A549 (cell line): Measurements from ENCODE around the gene ALG11. TPM values are rescaled to one million over a fixed set of nuclear protein-coding genes. Genes with fewer than 3 reads are reported as not detected.

Experiments
- ATAC-seq, 2 experiments: fragments of 200-7000 bp in 1 of 2; fragments of >200 bp in 1 of 2; cut with Nextera tagmentation in 1 of 2; cut with Tn5 transposase in 1 of 2; 3 replicates each; pipeline versions ENCODE4 v1.8.0 to v1.9.1; 2018 to 2020; ENCODE audit warnings: mild to moderate bottlenecking in 1 of 2, moderate library complexity in 1 of 2
- CTCF ChIA-PET: fragments of 300-600 bp; sonication (Branson Sonifier 250); formaldehyde crosslinking; extraction: SDS; loops from one replicate; lab custom pipeline; 2021; ENCODE audit warnings: antibody characterized with exemption, inconsistent platforms; lab: Yijun Ruan, JAX
- POLR2A ChIA-PET: fragments of 350-600 bp; formaldehyde crosslinking; extraction: SDS; loops from one replicate; lab custom pipeline; 2021; ENCODE audit warnings: antibody characterized with exemption, inconsistent platforms; lab: Yijun Ruan, JAX
- DNase-seq, 2 experiments: peaks; one replicate each; pipeline versions ENCODE4 v3.0.0 to v3.0.0-alpha.2; 2011 to 2016; ENCODE audit warnings: low read depth in 1 of 2, low spot score in 1 of 2
- FAIRE-seq: peaks from 2 replicates; lab custom pipeline; 2011; peaks lifted over from hg19 to GRCh38; lab: Jason Lieb, UNC
- H3K27ac ChIP-seq, 2 experiments: fragments of >200 bp; sonication (Bioruptor Twin); formaldehyde crosslinking; 3 replicates each; pipeline ENCODE4 v1.5.1; 2016 to 2017
- H3K4me1 ChIP-seq: fragments of >200 bp; sonication (Bioruptor Twin); formaldehyde crosslinking; 3 replicates; pipeline ENCODE4 v1.6.1; 2016
- H3K4me2 ChIP-seq: fragments of >200 bp; sonication (Bioruptor Twin); formaldehyde crosslinking; 3 replicates; pipeline ENCODE4 v1.6.1; 2016
- H3K4me3 ChIP-seq: fragments of >200 bp; sonication (Bioruptor Twin); formaldehyde crosslinking; 3 replicates; pipeline ENCODE4 v1.5.1; 2016
- H3K9me3 ChIP-seq: fragments of >200 bp; sonication (Bioruptor Twin); formaldehyde crosslinking; 3 replicates; pipeline ENCODE4 v1.6.1; 2016
- ATOH8 ChIP-seq: fragments of 250-450 bp; sonication (Bioruptor Pico); IDR thresholded peaks from 2 replicates; pipeline ENCODE4 v1.5.0; 2020; ENCODE audit warnings: low read depth, mild to moderate bottlenecking, moderate library complexity
- CEBPB ChIP-seq, 2 experiments: fragments of >200 bp in 1 of 2; sonication (Bioruptor Twin) in 1 of 2; formaldehyde crosslinking in 1 of 2; IDR thresholded peaks; 2 replicates each; pipeline ENCODE4 v1.6.1; 2012 to 2016
- CTCF ChIP-seq: fragments of >200 bp; sonication (Bioruptor Twin); formaldehyde crosslinking; IDR thresholded peaks from 3 replicates; pipeline ENCODE4 v1.5.1; 2016
- EP300 ChIP-seq, 2 experiments: fragments of >200 bp; sonication (Bioruptor Twin); formaldehyde crosslinking; IDR thresholded peaks; 2 replicates in 1 of 2; 3 replicates in 1 of 2; pipeline ENCODE4 v1.6.1; 2016 to 2017
- ESRRA ChIP-seq: fragments of 150-350 bp; IDR thresholded peaks from 2 replicates; pipeline ENCODE4 v1.6.1; 2014; ENCODE audit warnings: mild to moderate bottlenecking, low read length, borderline replicate concordance
- FOSL2 ChIP-seq, 2 experiments: fragments of 450-650 bp in 1 of 2; fragments of >200 bp in 1 of 2; sonication (Bioruptor Twin) in 1 of 2; formaldehyde crosslinking; IDR thresholded peaks; 2 replicates each; pipeline versions ENCODE4 v1.5.0 to v1.6.1; 2016 to 2020; ENCODE audit warnings: mild to moderate bottlenecking in 1 of 2, moderate library complexity in 1 of 2
- GATA3 ChIP-seq: IDR thresholded peaks from 2 replicates; pipeline ENCODE4 v1.6.1; 2012; ENCODE audit warnings: borderline replicate concordance
- HEYL ChIP-seq: fragments of 250-450 bp; sonication (Bioruptor Pico); IDR thresholded peaks from 2 replicates; pipeline ENCODE4 v1.8.0; 2021; ENCODE audit warnings: mild to moderate bottlenecking, moderate library complexity
- HMGXB4 ChIP-seq: fragments of 250-450 bp; sonication (Bioruptor Pico); IDR thresholded peaks from 2 replicates; pipeline ENCODE4 v1.5.0; 2021; ENCODE audit warnings: mild to moderate bottlenecking, moderate library complexity, borderline replicate concordance
- HOXA7 ChIP-seq: fragments of 250-450 bp; sonication (Bioruptor Pico); IDR thresholded peaks from 2 replicates; pipeline ENCODE4 v1.5.0; 2020; ENCODE audit warnings: mild to moderate bottlenecking, moderate library complexity
- HOXB13 ChIP-seq: fragments of 250-450 bp; sonication (Bioruptor Pico); IDR thresholded peaks from 2 replicates; pipeline ENCODE4 v1.5.0; 2020; ENCODE audit warnings: low read depth, mild to moderate bottlenecking, moderate library complexity
- JUNB ChIP-seq: fragments of >200 bp; sonication (Bioruptor Twin); formaldehyde crosslinking; IDR thresholded peaks from 2 replicates; pipeline ENCODE4 v1.6.1; 2016
- KDM5A ChIP-seq: fragments of 200-600 bp; sonication (generic); IDR thresholded peaks from 2 replicates; pipeline ENCODE4 v1.6.1; 2016; ENCODE audit warnings: antibody characterized with exemption, mild to moderate bottlenecking
- MAX ChIP-seq: IDR thresholded peaks from 2 replicates; pipeline ENCODE4 v1.6.1; 2012
- MYC ChIP-seq: IDR thresholded peaks from 2 replicates; pipeline ENCODE4 v1.6.1; 2012; ENCODE audit warnings: mild to moderate bottlenecking, inconsistent platforms, low read length, improper control_type of control experiment, borderline replicate concordance
- NFE2L2 ChIP-seq: fragments of 150-350 bp; conservative IDR thresholded peaks from 2 replicates; pipeline ENCODE4 v1.6.1; 2014; ENCODE audit warnings: low read length
- REST ChIP-seq: fragments of 200-600 bp; sonication (generic); IDR thresholded peaks from 2 replicates; pipeline ENCODE4 v1.6.1; 2016; ENCODE audit warnings: antibody characterized with exemption, mild to moderate bottlenecking, moderate library complexity
- ZC3H11A ChIP-seq: fragments of 450-650 bp; IDR thresholded peaks from 2 replicates; pipeline ENCODE4 v1.6.1; 2014; ENCODE audit warnings: antibody characterized with exemption, mild to moderate bottlenecking
- ZFP36 ChIP-seq: fragments of 450-650 bp; IDR thresholded peaks from 2 replicates; pipeline ENCODE4 v1.6.1; 2014; ENCODE audit warnings: borderline replicate concordance; ENCODE audit not compliant: partially characterized antibody
- ZSCAN20 ChIP-seq: fragments of 250-450 bp; sonication (Bioruptor Pico); IDR thresholded peaks from 2 replicates; pipeline ENCODE4 v1.8.0; 2022; ENCODE audit warnings: mild to moderate bottlenecking, moderate library complexity
- WGBS: methylation state at CpG from one replicate; pipeline ENCODE4 v1.1.6; 2017; ENCODE audit errors: missing lambda C conversion rate; 5-methylcytosine and 5-hydroxymethylcytosine counted together
- polyA plus RNA-seq, 4 experiments: library from polyadenylated mRNA; depleted of rRNA in 3 of 4; stranded (reverse); fragments of >200 nt; fragmentation: RNase III in 1 of 4; extraction: RNeasy Plus Mini Kit Qiagen cat#74134 plus additional on column Dnase treatment in 1 of 4; gene quantifications; 2 replicates in 3 of 4; 3 replicates in 1 of 4; pipeline ENCODE4 v1.2.3, GENCODE V29; 2011 to 2017

The ALG11 gene
- polyA plus RNA-seq, 2 of the 4 experiments (the other 2 are of a cell fraction), result 17.2 to 17.4 TPM

GRCh38 chr13:52036037-52036436 lies 23.8 kb downstream of the ALG11 start:
- 83% methylated on average over 1 of the region's 1 CpG for WGBS
- no peak overlapping the region for H3K4me2 ChIP-seq
- no peaks in the 10 kb centered on the region for H3K4me1 ChIP-seq
- CTCF ChIA-PET, result no interaction called here
- H3K9me3 ChIP-seq, result no peaks in the 10 kb centered on the region
- no peak for DNase-seq
- H3K4me3 ChIP-seq, result no peak overlapping the region
- FAIRE-seq, result no peak
- no peak for ATAC-seq
- no peak for TF ChIP-seq ESRRA
- TF ChIP-seq NFE2L2, result no peak
- TF ChIP-seq, all 56 proteins: peak for 0
- no peak overlapping the region for H3K27ac ChIP-seq
- POLR2A ChIA-PET, result no interaction called here

GRCh38 chr13:52043675-52044074 lies 31.5 kb downstream of the ALG11 start:
- Histone ChIP-seq H3K4me3 (no peak overlapping the region), H3K4me1 (no peaks in the 10 kb centered on the region), H3K4me2 (no peak overlapping the region), H3K9me3 (no peaks in the 10 kb centered on the region), H3K27ac (no peak overlapping the region)
- no peak for TF ChIP-seq ZFP36
- TF ChIP-seq HMGXB4 (CRISPR knock-in tag), result no peak
- no peak for TF ChIP-seq HOXB13
- no peak for TF ChIP-seq MAX
- TF ChIP-seq JUNB, result no peak
- no peak for TF ChIP-seq FOSL2 (IDR thresholded peaks at IDR 0.05)
- TF ChIP-seq FOSL2 (CRISPR knock-in tag; IDR thresholded peaks at IDR 0.05), result no peak
- TF ChIP-seq ZSCAN20 (CRISPR knock-in tag), result no peak
- TF ChIP-seq MYC, result no peak
- no peak for TF ChIP-seq HOXA7 (CRISPR knock-in tag)
- TF ChIP-seq CEBPB (IDR thresholded peaks at IDR 0.05), result no peak
- TF ChIP-seq CTCF, result no peak
- TF ChIP-seq GATA3, result no peak
- TF ChIP-seq REST, result no peak
- no peak for TF ChIP-seq KDM5A
- TF ChIP-seq ATOH8 (CRISPR knock-in tag), result no peak
- TF ChIP-seq ZC3H11A, result no peak
- TF ChIP-seq EP300 (IDR thresholded peaks at IDR 0.05), result no peak
- TF ChIP-seq HEYL (CRISPR knock-in tag), result no peak
- DNase-seq (no peak), FAIRE-seq (no peak), ATAC-seq (no peak)
- ChIA-PET CTCF (no interaction called here), POLR2A (no interaction called here)
- WGBS, result 91% methylated on average over 3 of the region's 3 CpGs
